Mesothelial cell of epicardium (in vitro differentiated cells): Measurements from ENCODE around the gene PLEKHG3. TPM values are rescaled to one million over a fixed set of nuclear protein-coding genes. Genes with fewer than 3 reads are reported as not detected.

Experiments used
- DNase-seq, 2 experiments: peaks; one replicate each; pipeline ENCODE4 v3.0.0; 2021; ENCODE audit warnings: low spot score in 2 of 2; ENCODE audit not compliant: unreplicated experiment in 2 of 2
- H3K27ac Mint-ChIP-seq: 2 replicates; pipeline ENCODE4 v1.8.0; 2021; ENCODE audit warnings: mixed read lengths
- H3K27me3 Mint-ChIP-seq: 2 replicates; pipeline ENCODE4 v1.8.0; 2021; ENCODE audit warnings: low read depth, mixed read lengths
- H3K36me3 Mint-ChIP-seq: 2 replicates; pipeline ENCODE4 v1.8.0; 2021; ENCODE audit warnings: mixed read lengths
- H3K4me1 Mint-ChIP-seq: 2 replicates; pipeline ENCODE4 v1.8.0; 2021; ENCODE audit warnings: mixed read lengths
- H3K4me3 Mint-ChIP-seq: 2 replicates; pipeline ENCODE4 v1.8.0; 2021; ENCODE audit warnings: mild to moderate bottlenecking, moderate library complexity, mixed read lengths
- H3K9me3 Mint-ChIP-seq: 2 replicates; pipeline ENCODE4 v1.8.0; 2021; ENCODE audit warnings: mixed read lengths
- total RNA-seq: library from RNA; stranded (reverse); gene quantifications from 3 replicates; pipeline ENCODE4 v1.2.1, GENCODE V29; 2021
- TF ChIP-seq, protein P1 (sequence below): fragments of 200-600 bp; sonication (generic); IDR thresholded peaks from one replicate; pipeline ENCODE4 v1.5.0; 2021; ENCODE audit warnings: antibody characterized with exemption; ENCODE audit not compliant: unreplicated experiment

PLEKHG3 gene
- total RNA-seq, 1 donor from 2014 or later: 141 TPM

DNA sequence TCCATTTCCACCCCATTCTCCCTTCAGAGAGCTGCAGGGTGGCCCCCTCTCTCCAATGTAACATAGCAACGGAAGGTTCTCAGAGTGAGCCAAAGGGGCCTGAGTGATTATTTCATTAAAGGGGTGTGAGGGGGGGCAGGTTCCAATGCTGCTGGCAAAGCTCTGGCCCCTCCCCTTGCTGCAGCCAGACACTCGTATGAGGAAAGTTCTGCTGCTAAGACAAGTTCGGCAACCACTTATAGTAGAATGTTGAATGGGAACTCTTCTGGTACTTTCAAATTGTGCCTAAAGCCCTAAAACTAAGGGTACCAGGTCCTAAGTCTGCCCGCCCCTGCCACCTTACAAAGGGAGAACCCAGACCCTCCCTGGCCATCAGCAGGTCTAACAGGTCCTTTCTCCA, 49.8 kb downstream of the PLEKHG3 start:
- TF ChIP-seq, protein P1, sequence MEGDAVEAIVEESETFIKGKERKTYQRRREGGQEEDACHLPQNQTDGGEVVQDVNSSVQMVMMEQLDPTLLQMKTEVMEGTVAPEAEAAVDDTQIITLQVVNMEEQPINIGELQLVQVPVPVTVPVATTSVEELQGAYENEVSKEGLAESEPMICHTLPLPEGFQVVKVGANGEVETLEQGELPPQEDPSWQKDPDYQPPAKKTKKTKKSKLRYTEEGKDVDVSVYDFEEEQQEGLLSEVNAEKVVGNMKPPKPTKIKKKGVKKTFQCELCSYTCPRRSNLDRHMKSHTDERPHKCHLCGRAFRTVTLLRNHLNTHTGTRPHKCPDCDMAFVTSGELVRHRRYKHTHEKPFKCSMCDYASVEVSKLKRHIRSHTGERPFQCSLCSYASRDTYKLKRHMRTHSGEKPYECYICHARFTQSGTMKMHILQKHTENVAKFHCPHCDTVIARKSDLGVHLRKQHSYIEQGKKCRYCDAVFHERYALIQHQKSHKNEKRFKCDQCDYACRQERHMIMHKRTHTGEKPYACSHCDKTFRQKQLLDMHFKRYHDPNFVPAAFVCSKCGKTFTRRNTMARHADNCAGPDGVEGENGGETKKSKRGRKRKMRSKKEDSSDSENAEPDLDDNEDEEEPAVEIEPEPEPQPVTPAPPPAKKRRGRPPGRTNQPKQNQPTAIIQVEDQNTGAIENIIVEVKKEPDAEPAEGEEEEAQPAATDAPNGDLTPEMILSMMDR: no peak
- H3K9me3 Mint-ChIP-seq: no peaks in the 10 kb centered on the region
- no peak overlapping the region for H3K27ac Mint-ChIP-seq
- H3K4me1 Mint-ChIP-seq: peaks cover 35% of the 10 kb centered on the region
- peaks cover 3% of the 10 kb centered on the region for H3K36me3 Mint-ChIP-seq
- no peak overlapping the region for H3K4me3 Mint-ChIP-seq
- DNase-seq: no peak
- no peaks in the 10 kb centered on the region for H3K27me3 Mint-ChIP-seq

DNA sequence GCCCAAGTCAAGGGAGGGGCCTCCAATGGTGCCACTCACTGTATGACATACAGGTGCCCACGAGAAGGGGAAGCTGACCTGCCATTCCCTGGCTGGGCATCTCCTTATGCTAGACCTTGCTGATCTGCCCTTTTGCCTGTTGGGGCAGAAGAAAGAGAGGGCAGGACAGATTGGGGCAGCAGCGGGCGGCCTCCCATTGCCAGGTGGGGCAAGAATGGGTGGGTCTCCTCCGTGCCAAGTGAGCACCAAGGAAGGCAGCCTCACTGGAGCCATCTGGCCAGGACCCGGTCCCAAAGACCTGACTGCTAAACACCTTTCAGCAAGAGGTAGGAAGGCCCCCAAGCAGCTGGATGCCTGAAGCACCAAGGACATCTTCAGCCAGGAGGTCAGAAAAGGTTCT, 50.5 kb downstream of the PLEKHG3 start:
- Mint-ChIP-seq H3K36me3 (peaks cover 3% of the 10 kb centered on the region), H3K4me1 (peaks cover 42% of the 10 kb centered on the region), H3K27me3 (no peaks in the 10 kb centered on the region), H3K4me3 (no peak overlapping the region), H3K27ac (no peak overlapping the region), H3K9me3 (no peaks in the 10 kb centered on the region)
- DNase-seq: no peak
- TF ChIP-seq, protein P1: no peak

DNA sequence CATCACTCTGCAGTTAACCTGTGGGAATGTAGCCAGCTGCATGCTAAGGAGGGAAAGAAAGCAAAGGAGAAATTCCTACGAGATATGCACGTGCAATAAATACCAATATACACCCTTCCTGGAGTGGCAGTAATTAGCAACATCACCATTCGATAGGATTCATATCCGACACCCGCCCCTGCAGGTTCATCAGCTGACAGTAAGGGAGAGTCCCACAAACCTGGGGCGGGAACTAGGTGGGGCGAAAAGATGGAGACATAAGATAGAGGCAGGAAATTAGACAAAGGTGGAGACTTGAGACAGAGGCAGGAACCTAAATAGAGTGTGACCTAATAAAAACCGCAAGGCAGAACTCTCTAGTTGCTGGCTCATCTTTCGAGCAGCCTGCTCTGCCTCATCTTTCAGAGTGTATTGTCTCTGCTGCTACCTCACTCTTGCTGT, 51.6 kb downstream of the PLEKHG3 start:
- Mint-ChIP-seq H3K9me3 (no peaks in the 10 kb centered on the region), H3K27ac (peak overlapping the region; percentile 98), H3K36me3 (peaks cover 3% of the 10 kb centered on the region), H3K27me3 (no peaks in the 10 kb centered on the region), H3K4me1 (peaks cover 53% of the 10 kb centered on the region), H3K4me3 (no peak overlapping the region)
- no peak for DNase-seq
- TF ChIP-seq, protein P1: no peak

DNA sequence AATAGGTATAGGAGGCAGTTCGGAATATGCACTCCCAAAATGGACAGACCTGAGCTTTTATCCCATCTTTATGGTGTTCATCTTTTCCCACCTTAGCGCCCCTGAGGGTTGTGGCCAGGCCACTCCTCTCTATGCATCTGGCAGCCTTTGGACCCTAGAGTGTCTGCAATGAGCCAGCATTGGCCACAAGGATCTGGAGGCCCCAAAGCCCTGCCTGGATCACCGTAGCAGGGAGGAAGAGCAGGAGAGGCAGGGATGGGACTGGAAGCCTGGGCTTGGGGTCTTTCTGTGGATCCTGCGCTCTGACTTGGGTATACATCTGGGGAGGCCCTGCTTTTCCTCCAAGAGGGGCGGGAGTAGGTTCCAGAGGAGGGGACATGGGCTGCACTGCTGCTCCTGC, 52.5 kb downstream of the PLEKHG3 start:
- no peak for DNase-seq
- Mint-ChIP-seq H3K27ac (peak overlapping the region; percentile 98), H3K9me3 (no peaks in the 10 kb centered on the region), H3K27me3 (no peaks in the 10 kb centered on the region), H3K36me3 (no peaks in the 10 kb centered on the region), H3K4me3 (no peak overlapping the region), H3K4me1 (peaks cover 62% of the 10 kb centered on the region)
- TF ChIP-seq, protein P1: no peak

DNA sequence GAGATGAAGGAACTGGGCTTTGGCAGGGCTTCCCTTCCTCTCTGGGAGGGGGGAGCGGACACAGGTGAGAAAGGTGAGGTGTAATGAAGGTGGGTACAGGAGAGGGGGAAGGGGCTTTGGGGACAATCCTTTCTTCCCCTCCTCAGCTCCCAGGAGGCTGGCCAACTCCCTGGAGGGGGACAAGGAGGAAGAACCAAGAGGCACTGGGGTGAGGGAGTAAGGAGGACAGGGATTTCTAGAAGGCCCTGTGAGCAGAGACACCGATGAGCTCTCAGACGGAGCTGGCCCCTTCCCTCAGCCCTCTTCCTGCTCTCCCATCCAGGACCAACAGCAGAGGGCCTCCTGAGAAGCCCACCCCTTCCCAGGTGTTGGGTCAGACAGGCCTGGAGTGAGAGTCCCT, 53.4 kb downstream of the PLEKHG3 start:
- no peaks in the 10 kb centered on the region for H3K27me3 Mint-ChIP-seq
- no peaks in the 10 kb centered on the region for H3K36me3 Mint-ChIP-seq
- TF ChIP-seq, protein P1: no peak
- H3K4me1 Mint-ChIP-seq: peaks cover 71% of the 10 kb centered on the region
- no peak for DNase-seq
- no peak overlapping the region for H3K4me3 Mint-ChIP-seq
- peak overlapping the region; percentile 98 for H3K27ac Mint-ChIP-seq
- H3K9me3 Mint-ChIP-seq: no peaks in the 10 kb centered on the region

DNA sequence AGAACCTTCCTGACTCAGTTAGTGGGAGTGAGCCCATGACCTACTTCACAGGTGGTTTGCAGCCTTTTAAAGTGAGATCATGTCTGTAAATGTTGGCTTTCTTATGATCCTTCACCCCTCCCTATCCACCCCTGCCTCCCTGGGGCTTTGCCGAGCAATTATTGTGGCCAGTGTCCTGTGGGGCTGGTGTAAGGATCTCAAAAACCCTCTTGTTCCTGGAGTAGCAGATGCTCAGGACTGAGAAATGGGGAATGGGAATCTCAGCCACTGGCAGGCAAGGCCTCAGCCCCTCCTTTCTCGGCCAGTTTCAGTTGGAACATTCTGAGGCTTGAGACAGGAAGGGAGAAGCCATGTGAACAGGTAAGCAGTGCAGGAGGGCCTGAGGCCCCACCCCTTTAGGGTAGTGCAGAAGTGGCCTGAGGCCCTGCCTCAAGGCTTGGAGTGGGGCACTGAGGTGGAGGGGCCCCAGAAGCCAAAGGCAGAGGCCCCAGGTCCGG, 53.8 kb downstream of the PLEKHG3 start:
- H3K36me3 Mint-ChIP-seq: no peaks in the 10 kb centered on the region
- no peaks in the 10 kb centered on the region for H3K9me3 Mint-ChIP-seq
- no peaks in the 10 kb centered on the region for H3K27me3 Mint-ChIP-seq
- TF ChIP-seq, protein P1: no peak
- peak in 1 of 2 experiments; percentile 49 for DNase-seq
- peaks cover 75% of the 10 kb centered on the region for H3K4me1 Mint-ChIP-seq
- peak overlapping the region; percentile 98 for H3K27ac Mint-ChIP-seq
- H3K4me3 Mint-ChIP-seq: no peak overlapping the region
